Spleen (tissue), 11 donors: Measurements from ENCODE around the gene ZNF451. TPM values are rescaled to one million over a fixed set of nuclear protein-coding genes. Genes with fewer than 3 reads are reported as not detected.

Experiments used
- DNase-seq: peaks from one replicate; pipeline ENCODE4 v3.0.0-alpha.2; 2020
- H3K27ac ChIP-seq, 8 donors: fragments of 200-600 bp; sonication (generic) in 7 of 8; 1 replicate in 4 of 8; 2 replicates in 4 of 8; pipeline versions ENCODE4 v1.5.0 to v1.8.0; 2016 to 2021; ENCODE audit warnings: inconsistent platforms in 4 of 8, mild to moderate bottlenecking in 4 of 8, moderate library complexity in 1 of 8
- H3K27me3 ChIP-seq, 7 donors: fragments of 200-600 bp; sonication (generic) in 6 of 7; replicated peaks in 1 of 7; 1 replicate in 4 of 7; 2 replicates in 3 of 7; pipeline versions ENCODE4 v1.5.0 to v1.8.0; 2016 to 2021; ENCODE audit warnings: inconsistent platforms in 3 of 7, mild to moderate bottlenecking in 1 of 7
- H3K36me3 ChIP-seq, 6 donors: fragments of 200-600 bp; sonication (generic) in 5 of 6; 1 replicate in 4 of 6; 2 replicates in 2 of 6; pipeline versions ENCODE4 v1.5.0 to v1.8.0; 2016 to 2021; ENCODE audit warnings: inconsistent platforms in 2 of 6
- H3K4me1 ChIP-seq, 6 donors: fragments of 200-600 bp; sonication (generic) in 5 of 6; 1 replicate in 3 of 6; 2 replicates in 3 of 6; pipeline versions ENCODE4 v1.5.0 to v1.8.0; 2016 to 2021; ENCODE audit warnings: inconsistent platforms in 3 of 6
- H3K4me3 ChIP-seq, 8 donors: fragments of 200-600 bp; sonication (generic) in 7 of 8; 1 replicate in 4 of 8; 2 replicates in 4 of 8; pipeline versions ENCODE4 v1.5.0 to v1.8.0; 2016 to 2021; ENCODE audit warnings: inconsistent platforms in 4 of 8, mild to moderate bottlenecking in 4 of 8, moderate library complexity in 2 of 8
- H3K9me3 ChIP-seq, 8 donors: fragments of 200-600 bp; sonication (generic) in 7 of 8; 1 replicate in 4 of 8; 2 replicates in 4 of 8; pipeline versions ENCODE4 v1.5.0 to v1.8.0; 2016 to 2021; ENCODE audit warnings: inconsistent platforms in 4 of 8
- POLR2A ChIP-seq, 3 donors: fragments of 450-650 bp; IDR thresholded peaks; one replicate each; pipeline ENCODE4 v1.5.1; 2017; ENCODE audit warnings: antibody characterized with exemption in 3 of 3, mild to moderate bottlenecking in 1 of 3
- POLR2AphosphoS5 ChIP-seq, 3 donors: sonication (generic); formaldehyde crosslinking; IDR thresholded peaks; one replicate each; pipeline ENCODE4 v1.5.1; 2017; ENCODE audit warnings: antibody characterized with exemption in 3 of 3
- WGBS, 5 donors: extraction: QIAGEN DNeasy Blood & Tissue Kit in 3 of 5; methylation state at CpG; one replicate each; pipeline versions ENCODE4 v1.1.5 to v1.1.7; 2013 to 2018; 5-methylcytosine and 5-hydroxymethylcytosine counted together
- intact Hi-C: fragments of 100-400 bp; cut with DNase I; formaldehyde crosslinking; loops from one replicate; pipeline ENCODE4 v1.15.0; 2023; ENCODE audit warnings: low total_unique reads
- polyA plus RNA-seq, 3 donors: library from polyadenylated mRNA; stranded (reverse); fragments of 200-250 nt; gene quantifications; one replicate each; pipeline ENCODE4 v1.2.1, GENCODE V29; 2013
- total RNA-seq, 7 donors: library from RNA; depleted of rRNA in 3 of 7; stranded (reverse); fragments of >200 nt in 3 of 7; fragmentation: NEBNext Ultra II Directional in 4 of 7; extraction: Animal tissue kit (Norgen Biotek cat#: 25700) in 4 of 7; gene quantifications; one replicate each; pipeline versions ENCODE4 v1.1.0 to v1.2.1, GENCODE V29; 2016 to 2021
- TF ChIP-seq, protein P1 (sequence below), 11 experiments: fragments of 200-600 bp in 7 of 11; fragments of 450-650 bp in 4 of 11; sonication (generic) in 4 of 11; IDR thresholded peaks in 8 of 11; conservative IDR thresholded peaks in 3 of 11; 1 replicate in 7 of 11; 2 replicates in 4 of 11; pipeline versions ENCODE4 v1.4.0 to v1.8.0; 2016 to 2021; ENCODE audit warnings: antibody characterized with exemption in 11 of 11, inconsistent platforms in 4 of 11, mild to moderate bottlenecking in 1 of 11
- donor health status: healthy with polysubstance abuse.
- donor health status: DM: no; HTN: no; CAD: no; lungs with moderate emphysema.
- donor health status: DM: no; HTN: no; CAD: no.
- donor health status: Bipolar disorder and iron deficiency.
- donor health status: healthy.
- donor health status: DM: no; HTN: no; CAD: no.
- donor health status: DM: yes; HTN: yes; CAD: no.

ZNF451 gene
- total and polyA plus RNA-seq, 10 donors, result 11.1 to 117 (median 72.1) TPM

DNA sequence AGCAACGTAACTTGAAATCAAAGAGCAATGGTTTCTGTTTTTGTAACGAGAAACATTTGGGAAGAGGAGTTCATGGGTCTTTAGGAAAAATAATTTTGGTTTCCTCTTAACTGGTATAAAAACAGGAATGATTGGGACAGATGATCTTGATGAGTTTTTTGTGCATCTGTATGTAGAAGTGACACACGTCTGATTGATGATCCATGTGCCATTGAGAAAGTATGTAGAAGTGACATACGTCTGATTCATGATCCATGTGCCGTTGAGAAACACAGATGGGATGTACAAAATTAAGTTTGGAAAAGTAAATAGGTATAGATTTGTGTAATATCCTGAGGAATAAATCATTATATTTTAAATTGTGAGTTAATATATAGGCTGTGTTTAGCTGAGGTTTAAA, 41.4 kb upstream of the ZNF451 start:
- H3K27ac ChIP-seq, result no peak overlapping the region
- no peak for DNase-seq
- no peak overlapping the region for H3K4me3 ChIP-seq
- H3K36me3 ChIP-seq, result peaks cover 5 to 53% (median 29%) of the 10 kb centered on the region in 6 donors
- TF ChIP-seq, protein P1, sequence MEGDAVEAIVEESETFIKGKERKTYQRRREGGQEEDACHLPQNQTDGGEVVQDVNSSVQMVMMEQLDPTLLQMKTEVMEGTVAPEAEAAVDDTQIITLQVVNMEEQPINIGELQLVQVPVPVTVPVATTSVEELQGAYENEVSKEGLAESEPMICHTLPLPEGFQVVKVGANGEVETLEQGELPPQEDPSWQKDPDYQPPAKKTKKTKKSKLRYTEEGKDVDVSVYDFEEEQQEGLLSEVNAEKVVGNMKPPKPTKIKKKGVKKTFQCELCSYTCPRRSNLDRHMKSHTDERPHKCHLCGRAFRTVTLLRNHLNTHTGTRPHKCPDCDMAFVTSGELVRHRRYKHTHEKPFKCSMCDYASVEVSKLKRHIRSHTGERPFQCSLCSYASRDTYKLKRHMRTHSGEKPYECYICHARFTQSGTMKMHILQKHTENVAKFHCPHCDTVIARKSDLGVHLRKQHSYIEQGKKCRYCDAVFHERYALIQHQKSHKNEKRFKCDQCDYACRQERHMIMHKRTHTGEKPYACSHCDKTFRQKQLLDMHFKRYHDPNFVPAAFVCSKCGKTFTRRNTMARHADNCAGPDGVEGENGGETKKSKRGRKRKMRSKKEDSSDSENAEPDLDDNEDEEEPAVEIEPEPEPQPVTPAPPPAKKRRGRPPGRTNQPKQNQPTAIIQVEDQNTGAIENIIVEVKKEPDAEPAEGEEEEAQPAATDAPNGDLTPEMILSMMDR (IDR thresholded peaks at IDR 0.05 in 8 of 11, conservative IDR thresholded peaks at IDR 0.05 in 3 of 11), result no peak
- 88 to 92% (median 90%) methylated on average over 5 of the region's 5 CpGs for WGBS, 5 donors
- H3K27me3 ChIP-seq, result no peaks in the 10 kb centered on the region
- no peaks in the 10 kb centered on the region for H3K9me3 ChIP-seq
- peaks cover 6 to 37% (median 23%) of the 10 kb centered on the region in 6 donors for H3K4me1 ChIP-seq
- intact Hi-C loops, result no loop called here

DNA sequence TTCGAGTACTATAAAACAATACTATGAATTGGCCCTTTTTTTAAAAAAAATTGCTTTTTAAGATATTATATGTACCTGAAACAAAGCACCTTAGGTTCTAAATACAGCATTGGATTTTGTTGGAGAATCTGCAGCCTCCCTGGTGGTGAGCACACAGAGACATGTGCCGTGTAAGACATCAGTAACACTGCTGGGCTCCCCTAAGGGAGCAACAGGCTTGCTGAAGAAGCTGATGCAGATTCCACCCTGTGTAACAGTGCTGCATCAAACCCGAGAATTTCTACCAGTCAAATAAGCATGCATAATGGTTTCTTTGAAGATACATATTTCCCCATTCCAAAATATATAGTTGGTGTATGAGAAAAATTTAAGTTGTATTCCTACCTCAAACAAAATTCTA, 26.1 kb upstream of the ZNF451 start:
- WGBS, 5 donors, result 88 to 95% (median 93%) methylated on average over 3 of the region's 3 CpGs
- Histone ChIP-seq H3K4me3 (no peak overlapping the region), H3K4me1 (no peaks in the 10 kb centered on the region), H3K9me3 (no peaks in the 10 kb centered on the region), H3K27ac (no peak overlapping the region), H3K36me3 (peaks cover 0 to 80% (median 25%) of the 10 kb centered on the region in 6 donors), H3K27me3 (no peaks in the 10 kb centered on the region)
- DNase-seq, result no peak
- TF ChIP-seq POLR2A (IDR thresholded peaks at IDR 0.05), result no peak
- TF ChIP-seq POLR2AphosphoS5 (IDR thresholded peaks at IDR 0.05), result no peak
- TF ChIP-seq, protein P1 (IDR thresholded peaks at IDR 0.05 in 8 of 11, conservative IDR thresholded peaks at IDR 0.05 in 3 of 11), result no peak
- intact Hi-C loops, result no loop called here

DNA sequence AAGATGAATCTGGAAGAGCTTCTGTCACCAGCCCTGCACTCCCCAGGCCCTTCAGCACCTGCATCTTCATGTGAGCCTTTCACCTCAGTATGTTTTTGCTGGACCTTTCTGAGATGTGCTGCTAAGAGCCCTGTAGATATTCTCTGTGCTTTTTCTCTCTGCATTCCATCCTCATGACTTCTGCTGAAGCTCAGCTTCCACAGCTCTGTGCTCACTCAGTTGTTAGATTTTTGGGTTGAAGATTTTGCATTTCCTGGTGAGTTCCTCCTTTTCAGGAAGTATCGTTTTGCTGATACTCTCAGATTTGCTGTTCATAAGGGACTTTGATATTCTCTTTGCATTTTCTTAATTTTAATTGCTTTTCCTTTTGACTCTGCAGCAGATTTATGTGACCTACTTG, 25.2 kb upstream of the ZNF451 start:
- TF ChIP-seq, protein P1 (IDR thresholded peaks at IDR 0.05 in 8 of 11, conservative IDR thresholded peaks at IDR 0.05 in 3 of 11), result no peak
- TF ChIP-seq POLR2AphosphoS5 (IDR thresholded peaks at IDR 0.05) (no peak), POLR2A (IDR thresholded peaks at IDR 0.05) (no peak)
- WGBS, 5 donors, result 30 to 51% (median 41%) methylated on average over 1 of the region's 1 CpG
- no peak overlapping the region for H3K4me3 ChIP-seq
- DNase-seq, result no peak
- H3K9me3 ChIP-seq, result no peaks in the 10 kb centered on the region
- intact Hi-C loops, result no loop called here
- H3K27ac ChIP-seq, result no peak overlapping the region
- H3K4me1 ChIP-seq, result no peaks in the 10 kb centered on the region
- H3K36me3 ChIP-seq, result peaks cover 0 to 71% (median 16%) of the 10 kb centered on the region in 6 donors
- H3K27me3 ChIP-seq, result no peaks in the 10 kb centered on the region

DNA sequence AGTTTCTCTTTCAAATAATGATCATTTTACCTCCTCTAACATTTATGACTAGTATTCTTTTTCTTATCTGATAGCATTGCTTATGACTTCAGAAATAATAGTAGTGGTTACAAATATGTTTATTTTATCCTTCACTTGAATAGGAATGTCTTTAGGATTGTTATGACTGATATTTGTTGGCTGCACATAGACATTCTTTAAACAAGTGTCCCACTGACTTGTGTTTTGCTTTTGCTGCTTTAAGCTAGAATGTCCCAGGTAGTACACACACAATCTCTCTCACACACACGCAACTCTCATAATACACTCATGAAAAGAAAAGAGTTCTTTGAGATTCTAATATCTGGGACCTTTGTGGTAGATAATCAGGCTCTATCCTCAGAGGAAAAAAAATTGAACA, 21.9 kb upstream of the ZNF451 start:
- no peaks in the 10 kb centered on the region for H3K27me3 ChIP-seq
- intact Hi-C loops, result no loop called here
- no peak for DNase-seq
- H3K27ac ChIP-seq, result no peak overlapping the region
- H3K36me3 ChIP-seq, result peaks cover 0 to 40% (median 10%) of the 10 kb centered on the region in 6 donors
- TF ChIP-seq, protein P1 (IDR thresholded peaks at IDR 0.05 in 8 of 11, conservative IDR thresholded peaks at IDR 0.05 in 3 of 11), result no peak
- WGBS, 5 donors, result 94 to 100% (median 97%) methylated on average over 1 of the region's 1 CpG
- no peak overlapping the region for H3K4me3 ChIP-seq
- H3K9me3 ChIP-seq, result no peaks in the 10 kb centered on the region
- no peaks in the 10 kb centered on the region for H3K4me1 ChIP-seq
